Prostate gland (tissue), 2 donors: ENCODE measurements around the gene ZNF341.

Experiments used
- CTCF ChIP-seq, 4 experiments: fragments of 200-600 bp in 2 of 4; fragments of 450-650 bp in 2 of 4; sonication (generic) in 2 of 4; IDR thresholded peaks; 1 replicate in 3 of 4; 2 replicates in 1 of 4; pipeline ENCODE4 v1.5.1; 2016 to 2019; ENCODE audit warnings: antibody characterized with exemption in 4 of 4, mild to moderate bottlenecking in 2 of 4, moderate library complexity in 2 of 4
- POLR2AphosphoS5 ChIP-seq: sonication (generic); formaldehyde crosslinking; IDR thresholded peaks from one replicate; pipeline ENCODE4 v1.6.1; 2017; ENCODE audit warnings: antibody characterized with exemption

GRCh38 chr20:33826270-33826897 lies 94.6 kb downstream of the ZNF341 start:
- TF ChIP-seq CTCF (IDR thresholded peaks at IDR 0.05) (no peak), POLR2AphosphoS5 (peak; percentile 56)
